Neural cell (in vitro differentiated cells): ENCODE data around the gene NHERF1. TPM values are rescaled to one million over a fixed set of nuclear protein-coding genes. Genes with fewer than 3 reads are reported as not detected.

Experiments used
- H2AFZ ChIP-seq: fragments of 200-600, 300-800 bp; sonication (generic), shearing (Covaris generic); 2 replicates; pipeline ENCODE4 v1.6.0; 2014; ENCODE audit warnings: low read depth, mild to moderate bottlenecking, antibody characterized with exemption, low read length, moderate library complexity
- H3F3A ChIP-seq: fragments of 200-600 bp; shearing (Covaris generic); 2 replicates; pipeline ENCODE4 v1.6.1; 2016; ENCODE audit warnings: mild to moderate bottlenecking, moderate library complexity, mixed read lengths, antibody characterized with exemption, low read length; ENCODE audit not compliant: insufficient read depth, poor library complexity, severe bottlenecking
- H3K27ac ChIP-seq: fragments of 200-600, 300-800 bp; sonication (generic), shearing (Covaris generic); 2 replicates; pipeline ENCODE4 v1.5.1; 2014; ENCODE audit warnings: mild to moderate bottlenecking, low read length, moderate library complexity
- H3K27me3 ChIP-seq: fragments of 300-800, 200-600 bp; sonication (generic), shearing (Covaris generic); 2 replicates; pipeline ENCODE4 v1.6.0; 2014; ENCODE audit warnings: mild to moderate bottlenecking, low read depth, low read length, moderate library complexity; ENCODE audit not compliant: insufficient read depth
- H3K36me3 ChIP-seq: fragments of 300-800, 200-600 bp; sonication (generic), shearing (Covaris generic); 2 replicates; pipeline ENCODE4 v1.5.1; 2014; ENCODE audit warnings: mild to moderate bottlenecking, antibody characterized with exemption, low read length, moderate library complexity; ENCODE audit not compliant: insufficient read depth
- H3K4me2 ChIP-seq: fragments of 300-800, 200-600 bp; sonication (generic), shearing (Covaris generic); 2 replicates; pipeline ENCODE4 v1.6.0; 2014; ENCODE audit warnings: mild to moderate bottlenecking, low read length
- H3K4me3 ChIP-seq: fragments of 300-800, 200-600 bp; sonication (generic), shearing (Covaris generic); 2 replicates; pipeline ENCODE4 v1.5.1; 2014; ENCODE audit warnings: mild to moderate bottlenecking, low read length, moderate library complexity
- H3K79me2 ChIP-seq: fragments of 200-600 bp; shearing (Covaris generic); replicated peaks from 2 replicates; pipeline ENCODE4 v1.6.0; 2014; ENCODE audit warnings: mild to moderate bottlenecking, low read length, moderate library complexity; ENCODE audit not compliant: insufficient read depth
- H3K9ac ChIP-seq: fragments of 300-800, 200-600 bp; sonication (generic), shearing (Covaris generic); 2 replicates; pipeline ENCODE4 v1.6.1; 2016; ENCODE audit warnings: mild to moderate bottlenecking, low read length, mixed read lengths
- H3K9me2 ChIP-seq: fragments of 200-600 bp; shearing (Covaris generic); 2 replicates; pipeline ENCODE4 v1.6.1; 2016; ENCODE audit warnings: mild to moderate bottlenecking, low read length, mixed read lengths; ENCODE audit not compliant: insufficient read depth
- H3K9me3 ChIP-seq: fragments of 200-600, 300-800 bp; sonication (generic), shearing (Covaris generic); 2 replicates; pipeline ENCODE4 v1.6.1; 2016; ENCODE audit warnings: mild to moderate bottlenecking, mixed run types, low read length, moderate library complexity, mixed read lengths
- H4K20me1 ChIP-seq: fragments of 200-600 bp; shearing (Covaris generic); 2 replicates; pipeline ENCODE4 v1.6.1; 2016; ENCODE audit warnings: mild to moderate bottlenecking, mixed run types; ENCODE audit not compliant: insufficient read depth
- CTCF ChIP-seq: fragments of 450-650 bp; IDR thresholded peaks from 2 replicates; pipeline ENCODE4 v1.5.1; 2014; ENCODE audit warnings: antibody characterized with exemption, mild to moderate bottlenecking, moderate library complexity; ENCODE audit not compliant: poor library complexity, severe bottlenecking
- EP300 ChIP-seq: fragments of 450-650 bp; conservative IDR thresholded peaks from 2 replicates; pipeline ENCODE4 v1.6.1; 2014; ENCODE audit warnings: antibody characterized with exemption, mild to moderate bottlenecking, moderate library complexity; ENCODE audit not compliant: poor library complexity, severe bottlenecking
- EZH2 ChIP-seq: fragments of 200-600, 300-800 bp; shearing (Covaris generic), sonication (generic); IDR thresholded peaks from 2 replicates; pipeline ENCODE4 v1.6.1; 2014; ENCODE audit warnings: antibody characterized with exemption, low read length, borderline replicate concordance, mild to moderate bottlenecking; ENCODE audit not compliant: insufficient read depth, poor library complexity, severe bottlenecking
- MXI1 ChIP-seq: fragments of 450-650 bp; conservative IDR thresholded peaks from 2 replicates; pipeline ENCODE4 v1.6.1; 2014; ENCODE audit warnings: antibody characterized with exemption, mild to moderate bottlenecking; ENCODE audit not compliant: poor library complexity, severe bottlenecking
- POLR2AphosphoS5 ChIP-seq: IDR thresholded peaks from 2 replicates; pipeline ENCODE4 v1.6.1; 2012
- RAD21 ChIP-seq: fragments of 450-650 bp; conservative IDR thresholded peaks from 2 replicates; pipeline ENCODE4 v1.6.1; 2014; ENCODE audit warnings: antibody characterized with exemption, mild to moderate bottlenecking, moderate library complexity
- REST ChIP-seq: IDR thresholded peaks from 2 replicates; pipeline ENCODE4 v1.6.1; 2012; ENCODE audit warnings: borderline replicate concordance
- SMC3 ChIP-seq: fragments of 450-650 bp; conservative IDR thresholded peaks from 2 replicates; pipeline ENCODE4 v1.6.1; 2014; ENCODE audit warnings: antibody characterized with exemption, mild to moderate bottlenecking, moderate library complexity; ENCODE audit not compliant: poor library complexity
- TAF1 ChIP-seq: IDR thresholded peaks from 2 replicates; pipeline ENCODE4 v1.6.1; 2012; ENCODE audit warnings: low read depth
- polyA plus RNA-seq: library from polyadenylated mRNA; depleted of rRNA; stranded (reverse); fragments of >200 nt; gene quantifications from 2 replicates; pipeline ENCODE4 v1.2.3, GENCODE V29; 2014

The NHERF1 gene
- polyA plus RNA-seq, 1 donor from 2014 or later, result 0.51 TPM

GRCh38 chr17:74775409-74776043 lies 27.1 kb downstream of the NHERF1 start:
- peaks cover 7% of the 10 kb centered on the region for H3K36me3 ChIP-seq
- peak overlapping the region; percentile 83 for H3K4me2 ChIP-seq
- H3K9me2 ChIP-seq, result no peaks in the 10 kb centered on the region
- H3K9me3 ChIP-seq, result no peaks in the 10 kb centered on the region
- peak overlapping the region; percentile 45 for H3K27ac ChIP-seq
- H3K9ac ChIP-seq, result peak overlapping the region; percentile 76
- H3F3A ChIP-seq, result no peaks in the 10 kb centered on the region
- H2AFZ ChIP-seq, result peak overlapping the region; percentile 75
- TF ChIP-seq REST, result no peak
- no peak for TF ChIP-seq POLR2AphosphoS5
- no peak for TF ChIP-seq EZH2
- TF ChIP-seq MXI1, result no peak
- no peak for TF ChIP-seq CTCF
- TF ChIP-seq TAF1, result no peak
- no peak for TF ChIP-seq RAD21
- TF ChIP-seq EP300, result no peak
- no peak for TF ChIP-seq SMC3
- H3K27me3 ChIP-seq, result no peaks in the 10 kb centered on the region
- H3K79me2 ChIP-seq, result peaks cover 23% of the 10 kb centered on the region
- peak overlapping the region; percentile 91 for H3K4me3 ChIP-seq
- H4K20me1 ChIP-seq, result no peaks in the 10 kb centered on the region

- TF ChIP-seq EP300 (peak; percentile 20), MXI1 (peak; percentile 92), TAF1 (no peak), POLR2AphosphoS5 (peak; percentile 85), EZH2 (no peak), SMC3 (no peak), RAD21 (peak; percentile 21), CTCF (no peak), REST (no peak)
- Histone ChIP-seq H3K4me3 (peak within 1 kb of the TSS; percentile 91), H3K27ac (peak within 1 kb of the TSS; percentile 45), H3K9ac (peak within 1 kb of the TSS; percentile 76), H3K9me3 (no peaks in the 10 kb centered on the region), H3F3A (no peaks in the 10 kb centered on the region), H3K27me3 (no peaks in the 10 kb centered on the region), H3K79me2 (peaks cover 23% of the 10 kb centered on the region), H3K36me3 (peaks cover 1% of the 10 kb centered on the region), H3K9me2 (no peaks in the 10 kb centered on the region), H3K4me2 (peak within 1 kb of the TSS; percentile 83), H2AFZ (peak within 1 kb of the TSS; percentile 75), H4K20me1 (no peaks in the 10 kb centered on the region)
Observed at GRCh38 chr17:74776044-74776962, 27.9 kb downstream of the NHERF1 start, which contains the start of gene NAT9. Gene NAT9, minus strand, starts transcription at chr17:74776345. Its CDS starts 647 bp downstream, at chr17:74775698.
